ENCODE results near the gene TRABD2A.
"Not testable (repeated sequence)": the region's sequence is repeated elsewhere in the genome, so short reads cannot be mapped to it uniquely, and the experiment has no call there.

TRABD2A gene

DNA sequence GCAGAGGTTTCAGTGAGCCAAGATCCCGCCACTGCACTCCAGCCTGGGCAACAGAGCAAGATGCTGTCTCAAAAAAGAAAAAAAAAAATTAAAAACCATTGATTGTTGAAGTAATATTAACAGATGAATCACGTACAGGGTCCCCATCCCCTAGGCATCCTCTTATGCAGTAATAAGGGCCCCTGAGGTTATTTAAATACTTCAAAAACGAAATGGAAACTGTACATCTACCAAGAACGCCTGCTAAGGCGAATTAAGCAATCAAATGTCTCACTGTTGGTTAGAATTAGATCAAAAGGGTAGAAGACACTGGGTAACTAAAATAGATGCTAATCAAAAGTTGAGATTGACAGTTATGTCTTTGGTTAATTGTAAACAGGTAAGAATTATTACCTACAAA, 7.5 kb downstream of the TRABD2A start:
- Mint-ChIP-seq H3K27ac (ENCODE audit: low read depth) (peak overlapping the region; percentile 56), H3K27me3 (no peaks in the 10 kb centered on the region), H3K4me3 (no peak overlapping the region), H3K9me3 (no peaks in the 10 kb centered on the region), H3K4me1 (peaks cover 54% of the 10 kb centered on the region), H3K36me3 (ENCODE audit: insufficient read depth) (peaks cover 6% of the 10 kb centered on the region)
- DNase-seq (ENCODE audit: low spot score in 2 of 2) (no peak), ATAC-seq (replicated peaks; ENCODE audit: extremely low read depth, poor library complexity, severe bottlenecking) (no peak)

DNA sequence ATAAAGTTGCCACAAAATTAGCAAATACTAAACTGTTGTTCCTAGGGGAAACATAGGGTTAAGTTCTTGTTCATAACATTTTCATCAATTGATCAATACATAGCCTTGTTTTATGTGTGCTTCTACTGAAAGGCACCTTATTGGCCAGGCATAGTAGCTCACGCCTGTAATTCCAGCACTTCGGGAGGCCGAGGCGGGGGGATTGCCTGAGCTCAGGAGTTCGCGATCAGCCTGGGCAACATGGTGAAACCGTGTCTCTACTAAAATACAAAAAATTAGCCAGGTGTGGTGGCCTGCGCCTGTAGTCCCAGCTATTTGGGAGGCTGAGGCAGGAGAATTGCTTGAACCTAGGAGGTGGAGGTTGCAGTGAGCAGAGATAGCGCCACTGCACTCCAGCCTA, 8.2 kb downstream of the TRABD2A start:
- not testable (repeated sequence) for H3K27me3 Mint-ChIP-seq; H3K4me3 Mint-ChIP-seq; H3K36me3 Mint-ChIP-seq (ENCODE audit: insufficient read depth); ATAC-seq (replicated peaks; ENCODE audit: extremely low read depth, poor library complexity, severe bottlenecking); H3K9me3 Mint-ChIP-seq; DNase-seq (ENCODE audit: low spot score in 2 of 2)
- Mint-ChIP-seq H3K27ac (ENCODE audit: low read depth) (peak overlapping the region; percentile 56), H3K4me1 (peaks cover 48% of the 10 kb centered on the region)

DNA sequence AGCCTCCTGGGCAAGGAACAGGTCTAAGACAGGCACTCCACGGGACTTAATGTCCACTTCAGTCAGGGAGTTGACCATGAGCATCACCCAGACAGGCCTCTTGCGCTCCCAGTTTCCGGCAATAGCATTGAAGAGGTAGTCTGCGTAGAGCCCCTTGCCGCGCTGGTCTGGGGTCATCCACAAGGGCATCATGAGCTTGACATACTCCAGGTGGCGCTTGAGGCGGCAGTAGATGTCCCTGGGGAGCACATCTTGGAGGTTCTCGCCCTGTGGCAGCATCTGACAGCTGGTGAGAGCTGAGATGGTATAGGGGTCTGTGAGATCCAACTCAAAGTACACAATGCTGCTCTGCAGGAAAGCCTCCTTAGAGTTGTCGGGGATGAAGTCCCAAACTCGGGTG, 10.6 kb downstream of the TRABD2A start:
- H3K9me3 Mint-ChIP-seq, result no peaks in the 10 kb centered on the region
- no peaks in the 10 kb centered on the region for H3K27me3 Mint-ChIP-seq
- H3K27ac Mint-ChIP-seq (ENCODE audit: low read depth), result no peak overlapping the region
- peaks cover 28% of the 10 kb centered on the region for H3K4me1 Mint-ChIP-seq
- DNase-seq (ENCODE audit: low spot score in 2 of 2) (no peak), ATAC-seq (replicated peaks; ENCODE audit: extremely low read depth, poor library complexity, severe bottlenecking) (no peak)
- H3K36me3 Mint-ChIP-seq (ENCODE audit: insufficient read depth), result peaks cover 1% of the 10 kb centered on the region
- H3K4me3 Mint-ChIP-seq, result no peak overlapping the region

DNA sequence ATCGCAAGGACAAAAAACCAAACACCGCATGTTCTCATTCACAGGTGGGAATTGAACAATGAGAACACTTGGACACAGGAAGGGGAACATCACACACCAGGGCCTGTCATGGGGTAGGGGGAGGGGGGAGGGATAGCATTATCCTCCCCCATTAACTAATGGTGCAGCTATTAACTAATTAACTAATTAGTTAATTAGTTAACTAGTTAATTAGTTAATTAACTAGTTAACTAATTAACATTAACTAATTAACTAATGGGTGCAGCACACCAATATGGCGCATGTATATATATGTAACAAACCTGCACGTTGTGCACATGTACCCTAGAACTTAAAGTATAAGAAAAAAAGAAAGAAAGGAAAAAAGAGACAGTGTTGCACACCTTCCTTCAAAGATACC, 12.6 kb downstream of the TRABD2A start:
- not testable (repeated sequence) for H3K27ac Mint-ChIP-seq (ENCODE audit: low read depth); H3K36me3 Mint-ChIP-seq (ENCODE audit: insufficient read depth); DNase-seq (ENCODE audit: low spot score in 2 of 2); H3K9me3 Mint-ChIP-seq; H3K4me3 Mint-ChIP-seq; ATAC-seq (replicated peaks; ENCODE audit: extremely low read depth, poor library complexity, severe bottlenecking); H3K27me3 Mint-ChIP-seq
- peaks cover 28% of the 10 kb centered on the region for H3K4me1 Mint-ChIP-seq

DNA sequence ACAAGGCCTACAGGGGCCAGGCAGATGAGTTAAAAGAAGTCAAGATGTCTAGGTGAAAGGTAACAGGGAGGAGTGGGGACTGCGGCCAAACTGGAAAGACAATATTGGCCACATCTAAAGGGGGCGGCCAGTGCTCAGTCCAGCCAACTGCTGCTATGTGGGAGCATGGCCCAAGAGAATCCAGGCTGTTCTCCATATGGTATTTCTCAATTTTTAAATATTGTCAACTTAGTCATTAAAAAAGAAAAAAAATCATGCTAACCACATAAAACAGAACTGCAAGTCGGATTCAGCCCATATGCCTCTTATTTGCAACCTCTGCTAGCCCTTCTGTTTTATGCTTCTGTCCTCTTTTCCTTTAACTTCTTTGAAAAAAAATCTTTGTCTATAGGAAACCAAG, 14.8 kb downstream of the TRABD2A start:
- Mint-ChIP-seq H3K4me1 (peaks cover 34% of the 10 kb centered on the region), H3K27me3 (no peaks in the 10 kb centered on the region), H3K27ac (ENCODE audit: low read depth) (no peak overlapping the region), H3K36me3 (ENCODE audit: insufficient read depth) (no peaks in the 10 kb centered on the region), H3K9me3 (no peaks in the 10 kb centered on the region), H3K4me3 (no peak overlapping the region)
- ATAC-seq (replicated peaks; ENCODE audit: extremely low read depth, poor library complexity, severe bottlenecking), result no peak
- no peak for DNase-seq (ENCODE audit: low spot score in 2 of 2)

DNA sequence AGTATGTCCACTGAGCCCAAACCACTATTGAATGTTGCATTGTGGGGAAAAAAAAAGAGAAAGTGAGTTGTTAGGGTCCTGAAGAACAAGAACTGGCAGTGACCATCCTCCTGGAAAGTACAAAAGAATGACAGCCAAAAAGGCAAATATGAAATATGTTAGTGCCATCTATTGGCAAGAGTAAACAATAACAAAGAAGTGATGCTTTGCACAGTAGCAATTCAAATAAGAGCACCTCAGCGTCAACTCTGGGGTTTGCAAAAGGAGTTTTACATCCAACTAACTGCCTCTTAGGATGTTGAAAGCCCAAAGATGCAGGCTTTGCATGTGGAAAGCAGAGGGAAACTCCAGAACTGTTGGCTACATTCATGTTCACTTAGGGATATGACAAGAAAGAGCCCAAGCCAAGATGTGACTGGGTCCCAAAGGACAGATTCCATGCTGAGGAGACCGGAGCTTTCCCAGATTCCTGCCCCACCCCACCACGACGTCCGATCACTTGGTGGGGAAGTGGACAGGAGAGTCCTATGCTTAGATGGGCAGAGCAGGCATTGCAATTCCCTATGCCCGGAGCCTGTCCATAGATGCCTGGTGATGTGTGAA, 15.6 kb downstream of the TRABD2A start:
- peak overlapping the region; percentile 47 for H3K4me3 Mint-ChIP-seq
- H3K27ac Mint-ChIP-seq (ENCODE audit: low read depth), result peak overlapping the region; percentile 83
- ATAC-seq (replicated peaks; ENCODE audit: extremely low read depth, poor library complexity, severe bottlenecking), result no peak
- no peaks in the 10 kb centered on the region for H3K36me3 Mint-ChIP-seq (ENCODE audit: insufficient read depth)
- no peak for DNase-seq (ENCODE audit: low spot score in 2 of 2)
- no peaks in the 10 kb centered on the region for H3K27me3 Mint-ChIP-seq
- peaks cover 35% of the 10 kb centered on the region for H3K4me1 Mint-ChIP-seq
- no peaks in the 10 kb centered on the region for H3K9me3 Mint-ChIP-seq

DNA sequence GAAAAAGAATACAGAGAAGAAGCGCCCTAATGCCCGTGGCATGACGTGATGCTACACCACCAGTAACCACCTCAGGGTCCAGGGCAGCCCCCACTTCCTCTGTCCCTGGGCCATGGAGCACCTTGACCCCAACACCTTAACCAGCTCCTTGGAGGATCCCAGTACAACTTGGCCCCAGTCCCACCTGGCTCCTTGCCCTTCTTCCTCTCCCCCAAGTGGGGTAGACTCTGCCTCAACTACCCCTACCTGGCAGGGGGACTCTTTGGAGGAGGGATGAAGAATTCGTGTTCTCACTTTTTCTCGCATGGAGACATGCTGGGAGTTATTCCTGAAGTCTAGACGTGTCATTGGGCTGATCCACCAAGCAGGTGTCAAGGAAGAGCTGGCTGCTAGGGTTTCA, 18.9 kb downstream of the TRABD2A start:
- no peaks in the 10 kb centered on the region for H3K9me3 Mint-ChIP-seq
- H3K27ac Mint-ChIP-seq (ENCODE audit: low read depth), result peak overlapping the region; percentile 25
- H3K27me3 Mint-ChIP-seq, result no peaks in the 10 kb centered on the region
- DNase-seq (ENCODE audit: low spot score in 2 of 2) (no peak), ATAC-seq (replicated peaks; ENCODE audit: extremely low read depth, poor library complexity, severe bottlenecking) (no peak)
- H3K36me3 Mint-ChIP-seq (ENCODE audit: insufficient read depth), result no peaks in the 10 kb centered on the region
- H3K4me3 Mint-ChIP-seq, result no peak overlapping the region
- peaks cover 63% of the 10 kb centered on the region for H3K4me1 Mint-ChIP-seq

DNA sequence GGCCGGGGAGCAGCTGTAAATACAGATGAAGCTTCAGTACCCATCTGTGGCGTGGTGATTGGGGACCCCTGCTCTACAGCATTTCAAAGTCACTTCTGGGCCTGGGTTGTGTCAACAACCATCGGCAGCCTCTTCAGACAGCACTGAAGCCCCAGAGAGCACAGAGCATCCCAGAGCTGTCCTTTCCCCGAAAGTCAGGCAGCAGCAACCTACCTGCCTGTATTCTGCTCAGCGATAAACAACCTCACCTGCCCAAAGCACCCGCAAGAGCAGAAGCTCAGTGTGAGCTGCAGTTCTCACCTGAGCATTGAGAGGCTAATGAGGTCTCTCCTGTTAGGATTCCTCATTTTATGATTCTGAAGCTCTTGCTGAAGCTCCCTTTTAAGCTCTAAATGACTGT, 19.3 kb downstream of the TRABD2A start:
- DNase-seq (ENCODE audit: low spot score in 2 of 2) (no peak), ATAC-seq (replicated peaks; ENCODE audit: extremely low read depth, poor library complexity, severe bottlenecking) (no peak)
- H3K4me3 Mint-ChIP-seq, result no peak overlapping the region
- peaks cover 67% of the 10 kb centered on the region for H3K4me1 Mint-ChIP-seq
- peaks cover 3% of the 10 kb centered on the region for H3K9me3 Mint-ChIP-seq
- peak overlapping the region; percentile 25 for H3K27ac Mint-ChIP-seq (ENCODE audit: low read depth)
- H3K27me3 Mint-ChIP-seq, result no peaks in the 10 kb centered on the region
- no peaks in the 10 kb centered on the region for H3K36me3 Mint-ChIP-seq (ENCODE audit: insufficient read depth)

DNA sequence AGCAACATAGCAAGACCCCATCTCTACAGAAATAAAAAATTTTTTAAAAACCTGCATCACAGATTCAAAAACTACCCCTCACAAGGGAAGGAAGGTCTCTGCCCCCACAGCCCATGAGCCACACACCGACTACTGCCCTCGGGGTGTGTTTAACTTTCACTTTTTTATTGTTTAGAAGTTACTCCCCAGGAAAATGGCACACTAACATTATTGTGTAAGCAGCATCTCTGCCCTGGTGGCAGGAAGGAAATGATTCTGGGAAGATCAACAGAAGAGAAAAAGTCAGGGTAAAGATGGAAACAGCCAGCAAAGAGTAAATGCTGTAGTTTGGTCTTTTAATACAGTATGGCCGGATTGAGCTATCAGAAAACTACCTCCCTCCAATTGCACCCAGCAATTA, 21.9 kb downstream of the TRABD2A start:
- Mint-ChIP-seq H3K4me1 (peaks cover 78% of the 10 kb centered on the region), H3K27ac (ENCODE audit: low read depth) (peak overlapping the region; percentile 90), H3K4me3 (peak overlapping the region; percentile 12), H3K9me3 (peaks cover 5% of the 10 kb centered on the region), H3K27me3 (no peaks in the 10 kb centered on the region), H3K36me3 (ENCODE audit: insufficient read depth) (peaks cover 3% of the 10 kb centered on the region)
- no peak for DNase-seq (ENCODE audit: low spot score in 2 of 2)
- ATAC-seq (replicated peaks; ENCODE audit: extremely low read depth, poor library complexity, severe bottlenecking), result no peak

DNA sequence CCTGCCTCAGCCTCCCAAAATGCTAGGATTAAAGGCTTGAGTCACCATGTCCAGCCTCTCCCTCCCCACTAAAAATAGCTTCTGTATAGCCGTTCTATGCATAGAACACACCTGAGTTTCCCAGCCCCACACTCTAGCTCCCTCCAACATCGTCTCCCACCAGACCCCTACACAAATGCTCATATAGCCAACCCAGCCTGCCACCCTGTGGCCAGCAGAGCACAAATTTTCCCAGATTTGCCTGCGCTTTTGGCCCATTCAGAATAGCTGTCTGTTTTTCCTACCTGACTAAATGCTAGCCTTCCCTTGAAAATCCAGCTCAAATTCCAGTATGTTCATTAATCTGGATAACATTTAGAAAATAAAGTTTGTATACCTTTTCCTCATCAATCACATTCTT, 22.8 kb downstream of the TRABD2A start:
- Mint-ChIP-seq H3K27me3 (no peaks in the 10 kb centered on the region), H3K36me3 (ENCODE audit: insufficient read depth) (peaks cover 3% of the 10 kb centered on the region), H3K4me1 (peaks cover 81% of the 10 kb centered on the region), H3K4me3 (peak overlapping the region; percentile 14), H3K27ac (ENCODE audit: low read depth) (peak overlapping the region; percentile 90), H3K9me3 (peaks cover 5% of the 10 kb centered on the region)
- DNase-seq (ENCODE audit: low spot score in 2 of 2) (no peak), ATAC-seq (replicated peaks; ENCODE audit: extremely low read depth, poor library complexity, severe bottlenecking) (no peak)

DNA sequence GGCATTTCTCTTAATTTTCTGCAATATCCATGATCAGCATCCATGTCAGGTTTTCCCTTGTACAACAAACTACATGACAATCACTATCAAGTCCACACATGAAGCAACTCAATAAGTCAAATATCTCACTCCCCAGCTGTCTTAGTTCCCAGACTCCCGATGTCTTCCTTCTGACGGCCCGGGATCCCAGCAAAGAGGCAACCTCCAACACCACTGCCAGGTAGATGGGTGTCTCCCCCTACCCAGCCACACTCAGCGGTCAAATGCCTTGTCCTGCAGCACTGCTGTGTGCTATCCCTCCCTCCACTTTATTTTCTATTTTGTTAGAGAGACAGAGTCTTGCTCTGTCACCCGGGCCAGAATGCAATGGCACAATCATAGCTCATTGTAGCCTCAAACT, 23.3 kb downstream of the TRABD2A start:
- peaks cover 5% of the 10 kb centered on the region for H3K9me3 Mint-ChIP-seq
- peaks cover 87% of the 10 kb centered on the region for H3K4me1 Mint-ChIP-seq
- H3K36me3 Mint-ChIP-seq (ENCODE audit: insufficient read depth), result peaks cover 3% of the 10 kb centered on the region
- DNase-seq (ENCODE audit: low spot score in 2 of 2), result no peak
- H3K27me3 Mint-ChIP-seq, result no peaks in the 10 kb centered on the region
- H3K4me3 Mint-ChIP-seq, result peak overlapping the region; percentile 6
- ATAC-seq (replicated peaks; ENCODE audit: extremely low read depth, poor library complexity, severe bottlenecking), result no peak
- H3K27ac Mint-ChIP-seq (ENCODE audit: low read depth), result peak overlapping the region; percentile 90

DNA sequence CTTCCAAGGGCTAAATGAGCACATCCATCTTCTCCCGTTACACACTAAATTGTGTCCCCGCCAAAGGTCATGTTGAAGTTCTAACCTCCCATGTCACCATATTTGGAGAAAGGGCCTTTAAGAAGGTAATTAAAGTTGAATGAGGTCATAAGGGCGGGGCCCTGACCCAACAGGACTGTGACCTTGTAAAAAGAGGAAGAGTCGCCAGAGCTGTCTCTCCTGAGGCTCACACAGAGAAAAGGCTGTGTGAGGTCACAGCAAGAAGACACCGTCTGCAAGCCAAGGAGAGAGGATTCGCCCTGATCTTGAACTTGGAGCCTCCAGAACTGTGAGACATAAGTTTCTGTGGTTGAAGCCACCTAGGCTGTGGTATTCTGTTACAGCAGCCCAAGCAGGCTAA, 24.1 kb downstream of the TRABD2A start:
- ATAC-seq (replicated peaks; ENCODE audit: extremely low read depth, poor library complexity, severe bottlenecking), result peak; percentile 72
- H3K27me3 Mint-ChIP-seq, result no peaks in the 10 kb centered on the region
- H3K9me3 Mint-ChIP-seq, result peaks cover 5% of the 10 kb centered on the region
- peaks cover 89% of the 10 kb centered on the region for H3K4me1 Mint-ChIP-seq
- peaks cover 3% of the 10 kb centered on the region for H3K36me3 Mint-ChIP-seq (ENCODE audit: insufficient read depth)
- H3K27ac Mint-ChIP-seq (ENCODE audit: low read depth), result peak overlapping the region; percentile 90
- DNase-seq (ENCODE audit: low spot score in 2 of 2), result no peak
- H3K4me3 Mint-ChIP-seq, result peak overlapping the region; percentile 6

DNA sequence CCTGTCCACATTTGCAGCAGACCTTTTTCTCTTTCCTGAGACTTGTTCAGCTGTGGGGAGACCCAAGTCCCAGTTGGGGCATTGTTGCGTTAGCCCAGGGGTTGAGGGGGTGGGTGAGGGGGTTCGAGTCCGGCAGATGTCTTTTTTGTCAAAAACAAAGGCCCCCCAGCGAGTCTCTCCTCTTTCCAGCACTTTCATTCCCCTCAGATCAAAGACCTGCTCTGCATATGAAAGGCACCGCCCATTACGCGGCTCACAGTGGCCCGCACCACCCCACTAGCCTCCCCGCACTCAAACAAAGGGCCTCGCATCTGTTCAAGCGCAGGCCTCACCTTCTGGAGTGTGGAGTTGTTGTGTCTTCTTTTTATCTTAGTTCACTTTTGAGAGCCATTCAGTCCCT, 25.2 kb downstream of the TRABD2A start:
- Mint-ChIP-seq H3K36me3 (ENCODE audit: insufficient read depth) (peaks cover 5% of the 10 kb centered on the region), H3K4me3 (peak overlapping the region; percentile 6), H3K27me3 (no peaks in the 10 kb centered on the region), H3K27ac (ENCODE audit: low read depth) (peak overlapping the region; percentile 90), H3K9me3 (peaks cover 5% of the 10 kb centered on the region), H3K4me1 (peaks cover 92% of the 10 kb centered on the region)
- DNase-seq (ENCODE audit: low spot score in 2 of 2), result no peak
- no peak for ATAC-seq (replicated peaks; ENCODE audit: extremely low read depth, poor library complexity, severe bottlenecking)
